Epithelial cell of esophagus (primary cell): Measurements from ENCODE around the gene ARHGAP15.

Experiments
- DNase-seq: peaks from one replicate; pipeline ENCODE4 v3.0.0; 2010; ENCODE audit warnings: low read depth
- H3K4me3 ChIP-seq: 2 replicates; pipeline ENCODE4 v1.5.1; 2011; ENCODE audit warnings: mild to moderate bottlenecking, low read length, control low read depth
- TF ChIP-seq, protein P1 (sequence below): IDR thresholded peaks from 2 replicates; pipeline ENCODE4 v1.5.1; 2011; ENCODE audit warnings: low read depth, mild to moderate bottlenecking, low read length, control low read depth, inconsistent platforms; ENCODE audit not compliant: insufficient read depth; ENCODE audit errors: missing control alignments

Gene ARHGAP15

DNA sequence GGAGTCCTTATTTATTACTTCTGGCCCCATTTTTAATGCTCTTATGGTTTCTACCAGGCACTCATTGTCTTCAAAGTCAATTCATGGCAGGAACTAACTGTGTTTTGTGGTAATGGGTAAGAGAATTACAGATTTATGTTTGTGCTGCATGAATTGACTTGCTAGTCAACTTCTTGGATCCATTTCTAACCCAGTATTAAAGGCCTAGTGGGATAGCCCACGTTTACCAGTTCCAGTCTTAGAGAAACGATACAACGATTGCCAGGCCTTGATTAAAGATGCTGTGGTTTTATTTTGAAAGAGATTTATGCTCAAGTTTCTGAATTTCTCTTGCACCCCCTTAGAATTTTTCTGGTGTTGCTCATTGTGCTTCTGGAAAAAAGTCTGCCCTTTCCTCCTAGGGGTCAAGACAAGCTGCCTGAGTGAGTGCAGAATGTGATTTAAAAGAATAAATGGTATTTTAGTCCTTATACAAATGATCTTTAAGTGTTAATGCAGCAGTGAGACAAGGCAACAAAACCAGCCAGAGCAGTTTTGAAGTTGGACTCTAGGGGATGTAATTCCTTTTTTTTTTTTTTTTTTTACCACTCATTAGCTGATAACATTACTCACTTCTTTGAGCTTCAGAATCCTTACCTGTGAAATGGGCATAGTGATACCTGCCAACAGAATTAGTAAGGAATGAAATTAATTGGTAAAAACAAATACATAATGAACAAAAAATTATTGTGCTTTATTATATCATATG is 101.5 kb downstream of the ARHGAP15 start:
- no peak overlapping the region for H3K4me3 ChIP-seq
- TF ChIP-seq, protein P1, sequence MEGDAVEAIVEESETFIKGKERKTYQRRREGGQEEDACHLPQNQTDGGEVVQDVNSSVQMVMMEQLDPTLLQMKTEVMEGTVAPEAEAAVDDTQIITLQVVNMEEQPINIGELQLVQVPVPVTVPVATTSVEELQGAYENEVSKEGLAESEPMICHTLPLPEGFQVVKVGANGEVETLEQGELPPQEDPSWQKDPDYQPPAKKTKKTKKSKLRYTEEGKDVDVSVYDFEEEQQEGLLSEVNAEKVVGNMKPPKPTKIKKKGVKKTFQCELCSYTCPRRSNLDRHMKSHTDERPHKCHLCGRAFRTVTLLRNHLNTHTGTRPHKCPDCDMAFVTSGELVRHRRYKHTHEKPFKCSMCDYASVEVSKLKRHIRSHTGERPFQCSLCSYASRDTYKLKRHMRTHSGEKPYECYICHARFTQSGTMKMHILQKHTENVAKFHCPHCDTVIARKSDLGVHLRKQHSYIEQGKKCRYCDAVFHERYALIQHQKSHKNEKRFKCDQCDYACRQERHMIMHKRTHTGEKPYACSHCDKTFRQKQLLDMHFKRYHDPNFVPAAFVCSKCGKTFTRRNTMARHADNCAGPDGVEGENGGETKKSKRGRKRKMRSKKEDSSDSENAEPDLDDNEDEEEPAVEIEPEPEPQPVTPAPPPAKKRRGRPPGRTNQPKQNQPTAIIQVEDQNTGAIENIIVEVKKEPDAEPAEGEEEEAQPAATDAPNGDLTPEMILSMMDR, result peak; percentile 4
- DNase-seq, result no peak

GRCh38 chr2:143231254-143231645 is 102.0 kb downstream of the ARHGAP15 start:
- no peak for DNase-seq
- no peak overlapping the region for H3K4me3 ChIP-seq
- TF ChIP-seq, protein P1, result no peak

DNA sequence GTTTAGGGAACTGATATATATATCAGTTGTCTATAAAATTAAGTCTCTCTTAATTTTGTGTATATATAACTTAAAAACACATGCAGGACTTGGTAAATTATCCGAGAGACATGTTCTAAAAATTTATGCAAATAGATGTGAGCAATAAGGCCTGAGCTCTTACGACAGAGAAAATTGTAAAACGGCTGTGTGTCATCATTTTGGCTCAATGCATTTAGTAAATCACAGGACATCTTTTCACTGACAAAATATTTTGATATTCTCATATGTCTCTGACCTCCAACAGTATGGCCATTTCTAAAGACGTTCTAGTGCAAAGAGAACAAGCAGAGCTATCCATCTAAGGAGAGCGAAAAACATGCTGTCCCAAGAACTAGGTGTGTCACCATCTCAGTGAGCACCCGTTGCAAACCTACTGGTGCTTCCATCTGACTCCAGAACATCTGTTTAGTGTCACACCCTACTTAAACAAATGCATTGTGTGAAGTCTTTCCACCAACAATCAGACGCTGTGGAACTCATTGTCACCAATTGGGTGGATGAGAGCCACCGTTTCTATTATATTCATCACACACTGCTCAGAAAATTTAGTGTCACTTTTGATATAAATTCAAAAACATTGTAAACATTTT is 108.0 kb downstream of the ARHGAP15 start:
- TF ChIP-seq, protein P1, result no peak
- H3K4me3 ChIP-seq, result no peak overlapping the region
- no peak for DNase-seq

DNA sequence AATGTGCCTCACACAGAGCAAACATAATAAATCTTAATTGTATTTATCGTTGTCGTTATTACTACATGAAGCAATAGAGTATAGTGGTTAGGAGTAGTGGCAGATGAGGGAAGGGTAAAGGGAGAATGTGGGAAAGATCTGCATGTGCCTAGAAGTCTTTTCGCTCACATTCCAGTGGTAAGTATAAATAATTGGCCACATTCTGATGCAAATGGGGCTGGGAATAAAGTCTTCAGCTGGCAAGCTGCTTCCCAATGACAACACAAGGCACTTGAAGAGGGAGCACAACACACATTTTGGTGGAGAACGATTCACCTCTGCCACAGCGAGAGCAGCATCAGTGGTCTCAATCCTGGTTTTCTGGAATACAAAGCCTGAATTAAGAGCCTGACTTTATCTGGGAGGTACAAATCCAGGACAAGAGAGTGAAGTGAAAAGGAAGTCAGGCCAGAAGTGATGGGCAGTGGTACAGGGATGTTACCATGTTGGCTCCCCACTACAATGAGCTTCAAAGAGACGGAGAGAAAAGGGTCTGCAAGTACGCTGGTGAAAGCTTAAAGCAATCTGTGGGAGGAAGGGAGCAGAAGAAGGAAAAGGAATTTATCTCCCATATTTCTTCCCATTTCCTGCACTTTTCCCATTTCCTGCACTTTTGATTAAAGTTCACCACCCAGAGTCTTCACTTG is 112.3 kb downstream of the ARHGAP15 start:
- DNase-seq, result no peak
- no peak overlapping the region for H3K4me3 ChIP-seq

GRCh38 chr2:143246246-143246645 is 117.0 kb downstream of the ARHGAP15 start:
- TF ChIP-seq, protein P1, result no peak
- no peak for DNase-seq
- no peak overlapping the region for H3K4me3 ChIP-seq

More for the DNA sequence above, 112.3 kb downstream of the ARHGAP15 start:
- TF ChIP-seq, protein P1, result no peak

GRCh38 chr2:143246815-143247744 is 117.9 kb downstream of the ARHGAP15 start:
- no peak overlapping the region for H3K4me3 ChIP-seq
- TF ChIP-seq, protein P1, result no peak
- DNase-seq, result no peak
